GM23338 (cell line): Measurements from ENCODE around the gene FRAS1. TPM values are rescaled to one million over a fixed set of nuclear protein-coding genes. Genes with fewer than 3 reads are reported as not detected.

Experiments used
- ATAC-seq: fragments of 200-7000 bp; cut with Tn5 transposase; 3 replicates; pipeline ENCODE4 v1.9.1; 2020
- DNase-seq: peaks from one replicate; pipeline ENCODE4 v3.0.0-alpha.2; 2015; ENCODE audit warnings: low spot score
- H2AFZ ChIP-seq: fragments of 200-600 bp; sonication (generic); 2 replicates; pipeline ENCODE4 v1.8.0; 2016; ENCODE audit warnings: antibody characterized with exemption, mild to moderate bottlenecking, moderate library complexity
- H3F3A ChIP-seq: fragments of 200-600 bp; sonication (generic); replicated peaks from 2 replicates; pipeline ENCODE4 v1.8.0; 2017; ENCODE audit warnings: antibody characterized with exemption, mixed run types, low read depth
- H3K27ac ChIP-seq: fragments of 200-600 bp; sonication (generic); 2 replicates; pipeline ENCODE4 v1.6.1; 2016; ENCODE audit warnings: low read depth
- H3K27me3 ChIP-seq: fragments of 200-600 bp; sonication (generic); 2 replicates; pipeline ENCODE4 v1.8.0; 2016; ENCODE audit warnings: mild to moderate bottlenecking, mixed run types, moderate library complexity; ENCODE audit not compliant: insufficient read depth
- H3K36me3 ChIP-seq: fragments of 200-600 bp; sonication (generic); 2 replicates; pipeline ENCODE4 v1.8.0; 2016; ENCODE audit warnings: mild to moderate bottlenecking; ENCODE audit not compliant: insufficient read depth
- H3K4me1 ChIP-seq: fragments of 200-600 bp; sonication (generic); 2 replicates; pipeline ENCODE4 v1.8.0; 2016; ENCODE audit warnings: mild to moderate bottlenecking, moderate library complexity; ENCODE audit not compliant: insufficient read depth
- H3K4me2 ChIP-seq: fragments of 200-600 bp; sonication (generic); 2 replicates; pipeline ENCODE4 v1.7.1; 2017; ENCODE audit warnings: mixed run types
- H3K4me3 ChIP-seq: fragments of 200-600 bp; sonication (generic); 2 replicates; pipeline ENCODE4 v1.6.1; 2016; ENCODE audit warnings: mixed run types
- H3K79me2 ChIP-seq: fragments of 200-600 bp; sonication (generic); replicated peaks from 2 replicates; pipeline ENCODE4 v1.8.0; 2017; ENCODE audit warnings: mild to moderate bottlenecking; ENCODE audit not compliant: insufficient read depth
- H3K9me2 ChIP-seq: fragments of 200-600 bp; sonication (generic); 2 replicates; pipeline ENCODE4 v1.8.0; 2017; ENCODE audit not compliant: insufficient read depth
- H4K20me1 ChIP-seq: fragments of 200-600 bp; sonication (generic); replicated peaks from 2 replicates; pipeline ENCODE4 v1.8.0; 2017; ENCODE audit warnings: mild to moderate bottlenecking; ENCODE audit not compliant: insufficient read depth
- H3K27ac Mint-ChIP-seq: 2 replicates; pipeline ENCODE4 v1.8.0; 2020; ENCODE audit warnings: inconsistent platforms, mild to moderate bottlenecking, moderate library complexity, mixed read lengths
- H3K27me3 Mint-ChIP-seq: 3 replicates; pipeline ENCODE4 v1.8.0; 2022; ENCODE audit warnings: low read depth, mild to moderate bottlenecking, moderate library complexity, mixed read lengths, inconsistent platforms; ENCODE audit not compliant: insufficient read depth, poor library complexity
- H3K36me3 Mint-ChIP-seq: 3 replicates; pipeline ENCODE4 v1.8.0; 2021; ENCODE audit warnings: low read depth, mild to moderate bottlenecking, inconsistent platforms, moderate library complexity, mixed read lengths
- H3K4me1 Mint-ChIP-seq: 3 replicates; pipeline ENCODE4 v1.8.0; 2020; ENCODE audit warnings: mild to moderate bottlenecking, inconsistent platforms, mixed read lengths
- H3K4me3 Mint-ChIP-seq: 3 replicates; pipeline ENCODE4 v1.8.0; 2021; ENCODE audit warnings: moderate library complexity, mild to moderate bottlenecking, inconsistent platforms, mixed read lengths
- H3K9me3 Mint-ChIP-seq: 3 replicates; pipeline ENCODE4 v1.8.0; 2020; ENCODE audit warnings: moderate library complexity, mild to moderate bottlenecking, inconsistent platforms, mixed read lengths
- CREB1 ChIP-seq: fragments of 250-450 bp; sonication (Bioruptor Pico); IDR thresholded peaks from 2 replicates; pipeline ENCODE4 v1.5.0; 2020; ENCODE audit warnings: low read depth, mild to moderate bottlenecking, moderate library complexity
- CTCF ChIP-seq, 2 experiments: fragments of 200-600 bp in 1 of 2; sonication (generic) in 1 of 2; conservative IDR thresholded peaks; 2 replicates each; pipeline versions ENCODE4 v1.5.1 to v1.6.1; 2016 to 2017; ENCODE audit warnings: antibody characterized with exemption in 2 of 2, low read depth in 2 of 2, mild to moderate bottlenecking in 2 of 2, moderate library complexity in 1 of 2
- ETS1 ChIP-seq: IDR thresholded peaks from 2 replicates; pipeline ENCODE4 v1.6.1; 2016; ENCODE audit warnings: antibody characterized with exemption
- EZH2 ChIP-seq: fragments of 200-600 bp; sonication (generic); IDR thresholded peaks from one replicate; pipeline ENCODE4 v1.8.0; 2017; ENCODE audit warnings: antibody characterized with exemption, mild to moderate bottlenecking, low read depth; ENCODE audit not compliant: unreplicated experiment
- EZH2phosphoT487 ChIP-seq: fragments of 200-600 bp; sonication (generic); IDR thresholded peaks from one replicate; pipeline ENCODE4 v1.8.1; 2018; ENCODE audit warnings: antibody characterized with exemption; ENCODE audit not compliant: unreplicated experiment
- JUNB ChIP-seq: IDR thresholded peaks from one replicate; pipeline ENCODE4 v1.6.1; 2016; ENCODE audit warnings: antibody characterized with exemption; ENCODE audit not compliant: unreplicated experiment
- NANOG ChIP-seq: IDR thresholded peaks from 2 replicates; pipeline ENCODE4 v1.6.1; 2016; ENCODE audit warnings: antibody characterized with exemption, borderline replicate concordance
- POLR2AphosphoS5 ChIP-seq: IDR thresholded peaks from 2 replicates; pipeline ENCODE4 v1.6.1; 2016; ENCODE audit warnings: antibody characterized with exemption, low read depth
- REST ChIP-seq: IDR thresholded peaks from one replicate; pipeline ENCODE4 v1.6.1; 2018; ENCODE audit warnings: antibody characterized with exemption; ENCODE audit not compliant: unreplicated experiment
- STAT1 ChIP-seq: IDR thresholded peaks from one replicate; pipeline ENCODE4 v1.6.1; 2016; ENCODE audit warnings: antibody characterized with exemption; ENCODE audit not compliant: unreplicated experiment
- ZNF114 ChIP-seq: fragments of 250-450 bp; sonication (Bioruptor Pico); IDR thresholded peaks from 2 replicates; pipeline ENCODE4 v1.5.0; 2020; ENCODE audit warnings: mild to moderate bottlenecking, moderate library complexity
- ZNF331 ChIP-seq: fragments of 250-450 bp; sonication (Bioruptor Pico); IDR thresholded peaks from 2 replicates; pipeline ENCODE4 v1.5.0; 2020; ENCODE audit warnings: low read depth, mild to moderate bottlenecking, moderate library complexity
- ZNF462 ChIP-seq: fragments of 250-450 bp; sonication (Bioruptor Pico); IDR thresholded peaks from 2 replicates; pipeline ENCODE4 v1.5.0; 2020; ENCODE audit warnings: mild to moderate bottlenecking, moderate library complexity
- polyA plus RNA-seq: library from polyadenylated mRNA; unstranded; fragments of >200 nt; fragmentation: Nextera tagmentation; extraction: Ambion mirVana; gene quantifications from 2 replicates; pipeline ENCODE4 v1.2.1, GENCODE V29; 2016
- total RNA-seq: library from RNA; depleted of rRNA; stranded (reverse); fragments of >200 nt; shearing (Covaris generic); gene quantifications from 2 replicates; pipeline ENCODE4 v1.2.3, GENCODE V29; 2014

FRAS1 gene
- total and polyA plus RNA-seq, 2 experiments from 2014 or later = 12.4 to 108 TPM

GRCh38 chr4:78219825-78220224 lies 162.7 kb downstream of the FRAS1 start:
- TF ChIP-seq NANOG (no peak), CTCF (conservative IDR thresholded peaks at IDR 0.05; ENCODE audit: low read depth in 2 of 2) (no peak), STAT1 (no peak), ETS1 (no peak), EZH2phosphoT487 (no peak), ZNF462 (CRISPR knock-in tag) (no peak), POLR2AphosphoS5 (no peak), EZH2 (no peak), REST (no peak), ZNF114 (CRISPR knock-in tag) (no peak), CREB1 (CRISPR knock-in tag) (no peak), ZNF331 (CRISPR knock-in tag) (no peak), JUNB (no peak)
- peaks cover 2% of the 10 kb centered on the region for H3K27me3 Mint-ChIP-seq
- H3K4me1 Mint-ChIP-seq = peaks cover 54% of the 10 kb centered on the region
- peaks cover 4% of the 10 kb centered on the region; the same call in 1 of the 2 replicates for H3F3A ChIP-seq
- H3K4me3 Mint-ChIP-seq = no peak overlapping the region
- H4K20me1 ChIP-seq = peaks cover 22% of the 10 kb centered on the region; the same call in 1 of the 2 replicates
- H3K27ac ChIP-seq = no peak overlapping the region
- no peaks in the 10 kb centered on the region; the same call in 2 of the 3 replicates for H3K36me3 Mint-ChIP-seq
- peaks cover 2% of the 10 kb centered on the region; the same call in 1 of the 3 replicates for H3K9me3 Mint-ChIP-seq
- H3K4me3 ChIP-seq = no peak overlapping the region
- H3K4me1 ChIP-seq = peaks cover 55% of the 10 kb centered on the region
- DNase-seq = no peak
- H3K27me3 ChIP-seq = no peaks in the 10 kb centered on the region
- H3K79me2 ChIP-seq = peaks cover 85% of the 10 kb centered on the region
- H2AFZ ChIP-seq = no peak overlapping the region
- H3K9me2 ChIP-seq = peaks cover 9% of the 10 kb centered on the region; the same call in 1 of the 2 replicates
- no peak overlapping the region for H3K27ac Mint-ChIP-seq
- H3K36me3 ChIP-seq = no peaks in the 10 kb centered on the region
- H3K4me2 ChIP-seq = no peak overlapping the region
- no peak for ATAC-seq
